ENCODE data around the gene RGS3.

Gene RGS3

DNA sequence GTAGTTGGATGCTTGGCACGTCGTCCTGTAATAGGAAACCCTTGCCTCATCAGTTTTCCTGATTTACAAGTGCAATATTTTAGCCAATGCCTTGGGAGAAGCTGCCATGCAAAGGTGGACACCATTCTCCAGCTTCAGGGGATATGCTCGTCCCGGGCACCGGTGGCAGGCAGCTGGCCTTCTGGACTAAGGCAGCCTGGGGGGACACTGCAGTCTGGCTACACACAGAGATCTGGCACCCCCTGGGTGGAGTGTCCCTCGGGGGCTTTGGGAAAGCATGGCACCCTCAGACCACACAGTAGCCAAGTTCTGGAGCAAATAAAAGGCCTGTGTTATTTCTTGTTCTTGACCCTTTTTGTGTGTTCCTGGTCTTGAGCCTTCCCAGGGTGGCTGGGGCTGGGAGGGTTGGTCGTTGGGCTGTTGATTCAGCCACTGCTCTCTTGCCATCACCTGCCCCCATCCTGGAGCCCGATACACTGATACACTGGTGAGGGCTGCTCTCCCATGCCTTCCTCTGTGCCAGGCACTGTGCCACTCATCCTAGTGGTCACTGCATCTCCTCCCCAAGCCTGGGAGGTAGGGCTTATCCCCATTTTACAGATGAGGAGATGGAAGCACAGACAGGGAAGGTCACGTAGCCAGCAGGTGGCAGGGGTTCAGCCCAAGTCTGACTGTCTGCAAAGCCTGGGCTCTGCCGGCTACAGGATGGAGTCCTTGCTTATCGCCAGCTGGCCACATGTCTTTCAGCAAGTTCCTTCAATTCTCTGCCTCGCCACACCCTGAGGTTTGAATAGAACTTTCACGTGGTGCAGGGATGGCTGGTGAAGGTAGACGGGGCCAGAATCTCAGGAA lies 134.1 kb downstream of the RGS3 start:
- Histone ChIP-seq H3K9me3 (ENCODE audit: low read length) (no peaks in the 10 kb centered on the region), H3K27ac (ENCODE audit: low read depth, low read length, poor library complexity, severe bottlenecking) (no peak overlapping the region), H3F3A (ENCODE audit: insufficient read depth, low read length) (no peaks in the 10 kb centered on the region), H4K20me1 (ENCODE audit: insufficient read depth, low read length) (no peaks in the 10 kb centered on the region), H3K4me2 (ENCODE audit: low read length) (no peak overlapping the region), H3K79me2 (ENCODE audit: insufficient read depth, low read length) (no peaks in the 10 kb centered on the region), H3K27me3 (ENCODE audit: insufficient read depth, low read length) (no peaks in the 10 kb centered on the region), H3K4me1 (ENCODE audit: insufficient read depth, low read length, severe bottlenecking) (peaks cover 15% of the 10 kb centered on the region), H3K4me3 (ENCODE audit: low read depth, low read length, poor library complexity, severe bottlenecking) (no peak overlapping the region), H2AFZ (ENCODE audit: low read length) (no peak overlapping the region), H3K9me2 (ENCODE audit: low read depth, low read length) (no peaks in the 10 kb centered on the region), H3K9ac (ENCODE audit: low read length) (no peak overlapping the region), H3K36me3 (ENCODE audit: insufficient read depth, low read length) (no peaks in the 10 kb centered on the region)
- no peak for TF ChIP-seq EZH2 (IDR thresholded peaks at IDR 0.05; ENCODE audit: borderline replicate concordance, low read length)
- TF ChIP-seq, protein P1, sequence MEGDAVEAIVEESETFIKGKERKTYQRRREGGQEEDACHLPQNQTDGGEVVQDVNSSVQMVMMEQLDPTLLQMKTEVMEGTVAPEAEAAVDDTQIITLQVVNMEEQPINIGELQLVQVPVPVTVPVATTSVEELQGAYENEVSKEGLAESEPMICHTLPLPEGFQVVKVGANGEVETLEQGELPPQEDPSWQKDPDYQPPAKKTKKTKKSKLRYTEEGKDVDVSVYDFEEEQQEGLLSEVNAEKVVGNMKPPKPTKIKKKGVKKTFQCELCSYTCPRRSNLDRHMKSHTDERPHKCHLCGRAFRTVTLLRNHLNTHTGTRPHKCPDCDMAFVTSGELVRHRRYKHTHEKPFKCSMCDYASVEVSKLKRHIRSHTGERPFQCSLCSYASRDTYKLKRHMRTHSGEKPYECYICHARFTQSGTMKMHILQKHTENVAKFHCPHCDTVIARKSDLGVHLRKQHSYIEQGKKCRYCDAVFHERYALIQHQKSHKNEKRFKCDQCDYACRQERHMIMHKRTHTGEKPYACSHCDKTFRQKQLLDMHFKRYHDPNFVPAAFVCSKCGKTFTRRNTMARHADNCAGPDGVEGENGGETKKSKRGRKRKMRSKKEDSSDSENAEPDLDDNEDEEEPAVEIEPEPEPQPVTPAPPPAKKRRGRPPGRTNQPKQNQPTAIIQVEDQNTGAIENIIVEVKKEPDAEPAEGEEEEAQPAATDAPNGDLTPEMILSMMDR (IDR thresholded peaks at IDR 0.05; ENCODE audit: low read length), result no peak

DNA sequence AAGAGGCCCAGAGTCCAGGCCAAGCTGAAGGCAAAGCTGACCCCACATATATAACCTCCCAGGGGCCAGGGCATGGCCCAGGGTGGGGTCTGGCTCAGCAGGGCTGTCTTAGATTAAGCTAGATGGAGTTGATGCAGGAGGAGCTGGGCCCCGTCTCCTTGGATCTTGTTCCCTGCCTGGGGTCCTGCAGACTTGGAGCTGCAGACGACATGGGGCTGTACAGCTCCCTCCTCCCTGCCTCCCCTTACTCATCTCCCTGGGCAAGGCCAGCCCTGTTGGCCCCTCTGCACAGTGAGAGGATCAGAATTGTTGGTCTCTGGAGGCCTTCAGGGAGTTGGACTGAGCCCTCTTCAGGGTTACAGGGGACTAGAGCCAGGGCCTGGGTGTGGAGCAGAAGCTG lies 134.9 kb downstream of the RGS3 start:
- Histone ChIP-seq H3K9ac (ENCODE audit: low read length) (no peak overlapping the region), H4K20me1 (ENCODE audit: insufficient read depth, low read length) (no peaks in the 10 kb centered on the region), H3K27ac (ENCODE audit: low read depth, low read length, poor library complexity, severe bottlenecking) (no peak overlapping the region), H3K27me3 (ENCODE audit: insufficient read depth, low read length) (no peaks in the 10 kb centered on the region), H3K36me3 (ENCODE audit: insufficient read depth, low read length) (no peaks in the 10 kb centered on the region), H3K4me2 (ENCODE audit: low read length) (no peak overlapping the region), H3K9me3 (ENCODE audit: low read length) (no peaks in the 10 kb centered on the region), H3K79me2 (ENCODE audit: insufficient read depth, low read length) (no peaks in the 10 kb centered on the region), H3F3A (ENCODE audit: insufficient read depth, low read length) (no peaks in the 10 kb centered on the region), H3K9me2 (ENCODE audit: low read depth, low read length) (no peaks in the 10 kb centered on the region), H2AFZ (ENCODE audit: low read length) (no peak overlapping the region), H3K4me1 (ENCODE audit: insufficient read depth, low read length, severe bottlenecking) (peaks cover 22% of the 10 kb centered on the region), H3K4me3 (ENCODE audit: low read depth, low read length, poor library complexity, severe bottlenecking) (no peak overlapping the region)
- TF ChIP-seq, protein P1 (IDR thresholded peaks at IDR 0.05; ENCODE audit: low read length), result no peak
- no peak for TF ChIP-seq EZH2 (IDR thresholded peaks at IDR 0.05; ENCODE audit: borderline replicate concordance, low read length)

DNA sequence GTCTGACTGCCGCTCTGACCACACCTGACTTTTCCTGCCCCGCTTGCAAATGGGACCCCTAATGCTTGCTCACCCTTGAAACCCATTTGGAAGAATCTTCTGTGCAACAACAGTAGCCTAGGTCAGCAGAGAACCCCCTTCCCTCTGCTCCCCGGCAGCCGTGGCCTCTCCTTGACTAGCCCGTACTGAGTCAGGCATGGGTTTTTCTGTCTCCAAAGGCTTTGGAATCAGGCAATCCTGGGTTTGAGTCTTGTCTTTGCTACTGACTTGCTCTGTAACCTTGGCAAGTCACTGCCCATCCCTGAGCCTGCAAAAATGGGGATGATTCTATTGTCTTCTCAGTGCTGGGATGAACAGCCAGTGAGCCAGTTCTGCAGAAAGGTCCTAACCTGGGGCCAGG lies 135.4 kb downstream of the RGS3 start:
- Histone ChIP-seq H3K9me2 (ENCODE audit: low read depth, low read length) (no peaks in the 10 kb centered on the region), H3K4me3 (ENCODE audit: low read depth, low read length, poor library complexity, severe bottlenecking) (no peak overlapping the region), H3K27ac (ENCODE audit: low read depth, low read length, poor library complexity, severe bottlenecking) (no peak overlapping the region), H4K20me1 (ENCODE audit: insufficient read depth, low read length) (no peaks in the 10 kb centered on the region), H3K27me3 (ENCODE audit: insufficient read depth, low read length) (no peaks in the 10 kb centered on the region), H3K4me2 (ENCODE audit: low read length) (no peak overlapping the region), H2AFZ (ENCODE audit: low read length) (no peak overlapping the region), H3F3A (ENCODE audit: insufficient read depth, low read length) (no peaks in the 10 kb centered on the region), H3K9ac (ENCODE audit: low read length) (no peak overlapping the region), H3K4me1 (ENCODE audit: insufficient read depth, low read length, severe bottlenecking) (peaks cover 17% of the 10 kb centered on the region), H3K9me3 (ENCODE audit: low read length) (no peaks in the 10 kb centered on the region), H3K79me2 (ENCODE audit: insufficient read depth, low read length) (no peaks in the 10 kb centered on the region), H3K36me3 (ENCODE audit: insufficient read depth, low read length) (no peaks in the 10 kb centered on the region)
- TF ChIP-seq, protein P1 (IDR thresholded peaks at IDR 0.05; ENCODE audit: low read length), result no peak
- no peak for TF ChIP-seq EZH2 (IDR thresholded peaks at IDR 0.05; ENCODE audit: borderline replicate concordance, low read length)
